GM04504 (cell line): ENCODE measurements around the gene RYK.

Experiments used
- DNase-seq: peaks from one replicate; pipeline ENCODE4 v3.0.0-alpha.2; 2012; ENCODE audit warnings: low read depth

RYK gene

GRCh38 chr3:134149286-134149685, 101.4 kb downstream of the RYK start:
- DNase-seq: no peak

GRCh38 chr3:134148534-134148933, 102.1 kb downstream of the RYK start:
- DNase-seq: no peak

- no peak for DNase-seq
Measured at GRCh38 chr3:134147411-134147810, 103.2 kb downstream of the RYK start.

- no peak for DNase-seq
Measured at GRCh38 chr3:134146666-134147065, 104.0 kb downstream of the RYK start.

- DNase-seq: no peak
Measured at GRCh38 chr3:134145183-134145582, 105.5 kb downstream of the RYK start.

GRCh38 chr3:134144694-134145093, 106.0 kb downstream of the RYK start:
- DNase-seq: no peak

- DNase-seq: no peak
Measured at GRCh38 chr3:134143828-134144401, 106.7 kb downstream of the RYK start.

- no peak for DNase-seq
Measured at GRCh38 chr3:134136604-134137003, 114.1 kb downstream of the RYK start.

- no peak for DNase-seq
Measured at GRCh38 chr3:134134698-134135415, 115.8 kb downstream of the RYK start.

GRCh38 chr3:134134240-134134639, 116.4 kb downstream of the RYK start:
- DNase-seq: no peak

- DNase-seq: no peak
Measured at GRCh38 chr3:134132961-134133360, 117.7 kb downstream of the RYK start.

- DNase-seq: no peak
Measured at GRCh38 chr3:134126153-134126552, 124.5 kb downstream of the RYK start.

- DNase-seq: no peak
Measured at GRCh38 chr3:134114726-134115125, 135.9 kb downstream of the RYK start.

- DNase-seq: no peak
Measured at GRCh38 chr3:134111616-134112015, 139.0 kb downstream of the RYK start.

- DNase-seq: no peak
Measured at GRCh38 chr3:134110963-134111362, 139.7 kb downstream of the RYK start.
